GM19463 (cell line): Measurements from ENCODE around the gene MPDU1.
"Not testable (repeated sequence)": the region's sequence is repeated elsewhere in the genome, so short reads cannot be mapped to it uniquely, and the experiment has no call there.

Experiments used
- ATAC-seq: cut with Tn5 transposase; IDR thresholded peaks from one replicate; pipeline ENCODE4 v1.9.1; 2021; ENCODE audit warnings: mild to moderate bottlenecking, moderate library complexity; ENCODE audit not compliant: unreplicated experiment

Gene MPDU1

GRCh38 chr17:7614425-7615264 is 31.0 kb downstream of the MPDU1 start, which contains the start of gene FXR2:
Gene FXR2 (minus strand): TSS chr17:7614897. CDS start chr17:7614532, 365 bp downstream.
- peak; percentile 90 for ATAC-seq

- no peak for ATAC-seq
Measured at GRCh38 chr17:7615265-7615747, 31.7 kb downstream of the MPDU1 start.

- no peak for ATAC-seq
Measured at GRCh38 chr17:7618608-7619007, 35.0 kb downstream of the MPDU1 start.

- no peak for ATAC-seq
Measured at GRCh38 chr17:7620835-7621234, 37.2 kb downstream of the MPDU1 start.

- no peak for ATAC-seq
Measured at GRCh38 chr17:7623661-7624060, 40.0 kb downstream of the MPDU1 start.

GRCh38 chr17:7625749-7626148 is 42.1 kb downstream of the MPDU1 start:
- not testable (repeated sequence) for ATAC-seq

GRCh38 chr17:7626307-7626706 is 42.7 kb downstream of the MPDU1 start:
- no peak for ATAC-seq

GRCh38 chr17:7626956-7627249 is 43.3 kb downstream of the MPDU1 start:
- no peak for ATAC-seq

- peak; percentile 88 for ATAC-seq
Measured at GRCh38 chr17:7627250-7628121, 43.8 kb downstream of the MPDU1 start, which contains the start of gene SAT2. Gene SAT2 (minus strand): TSS chr17:7627821. CDS start chr17:7627635, 186 bp downstream.

GRCh38 chr17:7629939-7630571 is 46.4 kb downstream of the MPDU1 start, which contains the start of gene SHBG:
Gene SHBG (plus strand): TSS chr17:7630135. CDS start chr17:7630173, 38 bp downstream.
- no peak for ATAC-seq

GRCh38 chr17:7631398-7632380 is 48.0 kb downstream of the MPDU1 start:
- ATAC-seq: no peak

- no peak for ATAC-seq
Measured at GRCh38 chr17:7632492-7632894, 48.8 kb downstream of the MPDU1 start.

GRCh38 chr17:7633093-7633492 is 49.4 kb downstream of the MPDU1 start:
- no peak for ATAC-seq

- no peak for ATAC-seq
Measured at GRCh38 chr17:7634384-7634783, 50.7 kb downstream of the MPDU1 start.

GRCh38 chr17:7636163-7636562 is 52.5 kb downstream of the MPDU1 start:
- no peak for ATAC-seq
